ENCODE data around the gene CAPN7. TPM values are rescaled to one million over a fixed set of nuclear protein-coding genes. Genes with fewer than 3 reads are reported as not detected.

CAPN7 gene
- polyA plus RNA-seq, 3 donors: 40.3 to 54.1 (median 51.6) TPM

GRCh38 chr3:15286022-15286421, 80.0 kb downstream of the CAPN7 start:
- DNase-seq (ENCODE audit: extremely low read depth in 1 of 11, low read depth in 9 of 11, low spot score in 4 of 11): no peak

DNA sequence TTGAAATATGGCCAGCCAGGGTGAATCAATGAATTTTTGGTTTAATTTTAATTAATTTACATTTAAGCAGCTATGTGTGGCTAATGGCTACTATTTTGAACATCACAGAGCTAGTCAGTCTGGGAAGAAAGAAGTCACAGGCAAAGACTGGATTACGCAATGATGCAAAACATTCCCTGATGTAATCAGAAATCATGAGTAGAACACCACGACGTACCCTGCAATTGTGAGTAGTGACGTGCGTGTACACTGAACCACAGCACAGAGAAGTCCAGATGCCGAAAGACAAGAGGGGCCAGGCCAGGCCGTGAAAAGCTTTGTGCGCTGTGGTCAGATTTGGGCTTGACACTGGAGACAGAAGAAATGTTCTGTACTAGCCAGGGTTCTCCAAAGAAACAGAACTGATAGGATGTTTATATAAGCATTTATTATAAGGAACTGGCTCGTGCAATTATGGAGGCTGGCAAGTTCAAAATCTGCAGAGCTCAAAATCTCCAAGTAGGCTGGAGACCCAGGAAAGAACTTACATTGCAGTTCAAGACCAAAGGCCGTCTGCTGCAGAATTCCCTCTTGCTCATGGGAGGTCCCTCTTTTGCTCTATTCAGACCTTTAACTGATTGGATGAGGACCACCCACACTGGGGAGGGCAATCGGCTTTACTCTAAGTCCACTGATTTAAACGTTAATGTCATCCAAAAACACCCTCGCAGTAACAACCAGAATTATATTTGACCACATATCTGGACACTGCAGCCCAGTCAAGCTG, 81.7 kb downstream of the CAPN7 start:
- DNase-seq (ENCODE audit: extremely low read depth in 1 of 11, low read depth in 9 of 11, low spot score in 4 of 11): no peak

GRCh38 chr3:15288331-15289035, 82.4 kb downstream of the CAPN7 start:
- no peak for DNase-seq (ENCODE audit: extremely low read depth in 1 of 11, low read depth in 9 of 11, low spot score in 4 of 11)

DNA sequence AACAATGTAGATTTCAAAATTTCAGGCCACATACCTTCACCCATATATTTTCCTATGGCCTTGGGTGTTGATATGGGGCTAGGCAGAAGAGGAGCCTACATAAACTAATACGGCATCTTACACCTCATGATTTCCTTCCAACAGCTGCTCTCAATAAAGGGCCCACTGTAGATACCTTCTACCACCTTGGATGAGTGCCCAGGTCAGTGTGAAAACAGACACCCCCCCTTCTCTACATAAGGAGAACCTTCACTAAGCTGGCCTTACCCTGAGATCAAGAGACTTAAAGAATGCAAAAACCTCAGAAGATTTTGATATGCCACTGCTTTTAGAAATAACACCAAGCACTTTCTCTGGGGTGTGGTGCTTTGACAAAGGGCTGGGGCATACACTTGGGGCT, 83.6 kb downstream of the CAPN7 start:
- DNase-seq (ENCODE audit: extremely low read depth in 1 of 11, low read depth in 9 of 11, low spot score in 4 of 11): no peak

DNA sequence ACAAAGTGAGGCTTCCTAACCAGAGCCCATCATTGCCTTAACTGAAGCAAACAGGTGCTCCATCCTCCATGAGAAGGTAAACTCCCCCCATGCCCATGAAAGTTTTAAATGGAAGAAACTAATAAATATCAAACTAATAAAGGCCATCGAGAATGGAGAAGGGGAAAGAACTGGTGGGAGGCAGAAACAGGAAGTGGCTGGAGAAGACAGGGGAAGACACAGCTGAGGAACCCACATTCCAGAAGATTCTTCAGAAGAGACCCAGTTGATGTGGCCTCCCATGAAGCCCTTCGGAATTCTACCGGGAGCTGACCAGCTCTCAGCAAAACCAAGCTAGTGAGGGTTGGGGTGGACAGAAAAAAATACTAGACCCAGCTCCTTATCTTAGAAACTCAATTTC, 84.7 kb downstream of the CAPN7 start:
- DNase-seq (ENCODE audit: extremely low read depth in 1 of 11, low read depth in 9 of 11, low spot score in 4 of 11): no peak

GRCh38 chr3:15291589-15292541, 85.8 kb downstream of the CAPN7 start:
- no peak for DNase-seq (ENCODE audit: extremely low read depth in 1 of 11, low read depth in 9 of 11, low spot score in 4 of 11)

GRCh38 chr3:15292765-15293522, 86.9 kb downstream of the CAPN7 start:
- peak in 5 of 11 donors; percentile 41 to 61 (median 54) for DNase-seq (ENCODE audit: extremely low read depth in 1 of 11, low read depth in 9 of 11, low spot score in 4 of 11)

DNA sequence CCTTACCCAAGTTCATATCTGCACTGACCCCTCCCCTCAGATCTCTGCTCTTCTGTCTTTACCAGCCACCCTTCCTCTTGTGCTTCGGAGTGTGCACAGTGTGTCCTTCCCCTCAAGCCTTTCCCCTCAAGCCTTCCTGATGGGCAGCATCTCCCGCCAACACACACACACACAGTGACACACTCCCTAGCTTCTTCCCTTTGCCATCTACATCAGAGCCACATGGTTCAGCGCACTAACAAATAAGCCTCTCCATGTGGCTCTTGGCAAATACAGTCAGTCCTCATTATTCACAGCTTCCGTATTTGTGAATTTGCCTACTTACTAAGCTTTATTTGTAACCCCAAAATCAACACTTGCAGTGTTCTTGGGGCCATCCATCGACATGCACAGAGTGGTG, 88.9 kb downstream of the CAPN7 start:
- no peak for DNase-seq (ENCODE audit: extremely low read depth in 1 of 11, low read depth in 9 of 11, low spot score in 4 of 11)

GRCh38 chr3:15295506-15295905, 89.5 kb downstream of the CAPN7 start:
- DNase-seq (ENCODE audit: extremely low read depth in 1 of 11, low read depth in 9 of 11, low spot score in 4 of 11): no peak

DNA sequence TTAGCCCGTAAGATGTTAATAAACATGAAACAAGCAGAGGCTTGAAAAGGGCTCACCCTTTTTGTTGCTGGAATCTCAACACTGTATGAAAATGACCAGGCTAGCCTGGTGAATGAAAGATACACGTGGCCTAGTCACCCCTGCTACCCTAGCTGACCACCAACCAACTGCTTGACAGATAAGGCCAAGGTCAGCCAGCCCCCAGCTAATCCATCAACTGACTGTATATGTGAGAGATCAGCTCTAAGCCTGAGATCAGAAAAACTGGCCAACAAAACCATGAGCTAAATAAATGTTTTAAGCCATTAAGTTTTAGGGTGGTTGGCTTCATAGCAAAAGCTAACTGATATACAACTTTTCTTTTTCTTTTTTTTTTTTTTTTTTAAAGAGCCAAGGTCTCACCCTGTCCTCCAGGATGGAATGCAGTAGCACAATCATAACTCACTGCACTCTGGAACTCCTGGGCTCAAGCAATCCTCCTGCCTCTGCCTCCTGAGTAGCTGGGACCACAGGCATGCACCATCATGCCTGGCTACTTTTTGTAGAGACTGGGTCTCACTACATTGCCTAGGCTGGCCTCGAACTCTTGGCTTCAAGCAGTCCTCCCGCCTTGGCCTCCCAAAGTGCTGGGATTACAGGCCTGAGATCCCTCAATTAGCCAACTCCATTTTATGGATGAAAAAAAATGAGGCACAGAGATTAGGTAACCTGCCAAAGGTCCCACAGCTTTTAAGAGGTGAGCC, 91.7 kb downstream of the CAPN7 start:
- DNase-seq (ENCODE audit: extremely low read depth in 1 of 11, low read depth in 9 of 11, low spot score in 4 of 11): no peak

DNA sequence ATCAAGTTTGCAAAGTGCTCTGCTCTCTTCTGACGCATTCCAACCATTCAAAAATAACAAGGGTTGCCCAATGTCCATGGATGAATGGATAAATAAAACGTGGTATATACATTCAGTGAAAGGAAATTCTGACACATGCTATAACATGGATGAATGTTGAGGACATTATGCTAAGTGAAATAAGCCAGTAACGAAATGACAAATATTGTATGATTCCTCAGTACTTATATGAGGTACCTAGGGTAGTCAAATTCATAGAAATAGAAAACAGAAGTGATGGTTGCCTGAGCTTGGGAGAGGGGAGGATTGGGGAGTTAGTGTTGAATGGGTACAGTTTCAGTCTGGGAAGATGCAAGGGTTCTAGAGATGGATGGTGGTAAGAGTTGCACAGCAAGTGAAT, 92.5 kb downstream of the CAPN7 start:
- DNase-seq (ENCODE audit: extremely low read depth in 1 of 11, low read depth in 9 of 11, low spot score in 4 of 11): no peak

- DNase-seq (ENCODE audit: extremely low read depth in 1 of 11, low read depth in 9 of 11, low spot score in 4 of 11): no peak
These were observed 93.0 kb downstream of the CAPN7 start for GRCh38 chr3:15299036-15299435.

DNA sequence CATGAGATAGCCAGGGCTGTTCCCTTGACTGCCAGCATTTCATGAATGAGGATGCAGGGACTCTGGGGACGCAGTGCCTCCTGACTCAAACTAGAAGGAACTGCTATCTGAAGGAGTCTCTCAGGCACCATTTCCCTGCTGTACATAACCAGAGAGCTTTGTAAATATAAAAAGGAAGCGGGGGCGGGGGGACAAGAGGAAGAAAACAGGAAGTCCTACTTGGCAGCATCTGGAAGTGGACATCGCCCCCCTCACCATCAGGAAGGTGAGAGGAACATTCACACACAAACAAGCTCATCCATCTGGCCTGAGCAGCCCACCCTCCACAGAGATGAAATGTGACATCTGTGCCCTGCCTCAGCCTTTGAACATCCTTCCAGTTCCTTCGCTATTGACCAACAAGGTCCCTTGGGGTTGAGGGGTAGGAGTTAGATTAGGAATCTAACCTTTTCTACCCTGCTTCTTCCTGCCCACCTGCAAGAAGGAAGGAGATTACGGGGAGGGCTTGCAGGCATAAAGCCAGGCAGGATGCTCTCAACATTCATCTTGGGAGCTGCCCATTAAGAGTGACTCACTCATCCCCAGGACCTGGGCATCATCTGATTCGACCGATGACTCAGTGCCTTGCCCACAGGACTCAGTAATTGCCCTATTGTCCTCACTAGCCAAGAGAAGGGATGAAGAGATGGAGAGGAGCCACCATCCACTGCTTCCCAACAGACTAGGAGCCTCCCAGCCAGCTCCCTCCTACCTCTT, 94.5 kb downstream of the CAPN7 start:
- no peak for DNase-seq (ENCODE audit: extremely low read depth in 1 of 11, low read depth in 9 of 11, low spot score in 4 of 11)

GRCh38 chr3:15301761-15302160, 95.7 kb downstream of the CAPN7 start:
- DNase-seq (ENCODE audit: extremely low read depth in 1 of 11, low read depth in 9 of 11, low spot score in 4 of 11): no peak
